ENCODE results near the gene SYT14.

Gene SYT14

GRCh38 chr1:210070531-210070930 lies 132.5 kb downstream of the SYT14 start:
- TF ChIP-seq, protein P1, sequence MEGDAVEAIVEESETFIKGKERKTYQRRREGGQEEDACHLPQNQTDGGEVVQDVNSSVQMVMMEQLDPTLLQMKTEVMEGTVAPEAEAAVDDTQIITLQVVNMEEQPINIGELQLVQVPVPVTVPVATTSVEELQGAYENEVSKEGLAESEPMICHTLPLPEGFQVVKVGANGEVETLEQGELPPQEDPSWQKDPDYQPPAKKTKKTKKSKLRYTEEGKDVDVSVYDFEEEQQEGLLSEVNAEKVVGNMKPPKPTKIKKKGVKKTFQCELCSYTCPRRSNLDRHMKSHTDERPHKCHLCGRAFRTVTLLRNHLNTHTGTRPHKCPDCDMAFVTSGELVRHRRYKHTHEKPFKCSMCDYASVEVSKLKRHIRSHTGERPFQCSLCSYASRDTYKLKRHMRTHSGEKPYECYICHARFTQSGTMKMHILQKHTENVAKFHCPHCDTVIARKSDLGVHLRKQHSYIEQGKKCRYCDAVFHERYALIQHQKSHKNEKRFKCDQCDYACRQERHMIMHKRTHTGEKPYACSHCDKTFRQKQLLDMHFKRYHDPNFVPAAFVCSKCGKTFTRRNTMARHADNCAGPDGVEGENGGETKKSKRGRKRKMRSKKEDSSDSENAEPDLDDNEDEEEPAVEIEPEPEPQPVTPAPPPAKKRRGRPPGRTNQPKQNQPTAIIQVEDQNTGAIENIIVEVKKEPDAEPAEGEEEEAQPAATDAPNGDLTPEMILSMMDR (IDR thresholded peaks at IDR 0.05; ENCODE audit: extremely low read depth, missing control alignments), result no peak
- no peak for DNase-seq (ENCODE audit: low spot score)

GRCh38 chr1:210072129-210072528 lies 134.1 kb downstream of the SYT14 start:
- DNase-seq (ENCODE audit: low spot score), result no peak
- TF ChIP-seq, protein P1 (IDR thresholded peaks at IDR 0.05; ENCODE audit: extremely low read depth, missing control alignments), result no peak

DNA sequence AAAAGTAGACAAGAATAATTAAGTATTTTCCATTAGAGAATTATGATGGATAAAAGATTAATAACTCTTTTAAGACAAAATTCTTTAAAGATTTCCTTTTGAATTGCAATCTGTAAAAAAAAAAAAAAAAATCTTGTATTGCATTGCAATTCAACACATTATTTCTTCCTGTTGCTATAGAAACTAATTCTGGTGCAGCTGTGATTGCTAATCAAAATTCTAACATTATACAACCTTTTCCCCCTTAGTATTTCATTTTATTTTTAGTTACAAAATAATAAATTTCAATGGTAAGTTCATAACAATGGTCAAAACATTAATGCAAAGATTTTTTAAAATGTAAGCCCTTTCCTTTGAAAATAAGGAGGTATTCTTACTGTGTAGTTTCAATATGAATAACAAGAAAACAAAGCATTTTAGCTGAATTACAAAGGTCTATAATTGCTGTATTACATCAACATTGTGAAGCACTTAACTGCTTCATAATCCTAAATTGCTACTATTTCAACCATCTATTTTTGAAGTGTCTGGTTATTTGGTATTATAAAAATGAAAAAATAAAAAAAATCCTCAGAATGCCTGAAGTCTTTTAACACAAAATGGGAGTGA lies 135.0 kb downstream of the SYT14 start:
- TF ChIP-seq, protein P1 (IDR thresholded peaks at IDR 0.05; ENCODE audit: extremely low read depth, missing control alignments), result no peak
- no peak for DNase-seq (ENCODE audit: low spot score)

DNA sequence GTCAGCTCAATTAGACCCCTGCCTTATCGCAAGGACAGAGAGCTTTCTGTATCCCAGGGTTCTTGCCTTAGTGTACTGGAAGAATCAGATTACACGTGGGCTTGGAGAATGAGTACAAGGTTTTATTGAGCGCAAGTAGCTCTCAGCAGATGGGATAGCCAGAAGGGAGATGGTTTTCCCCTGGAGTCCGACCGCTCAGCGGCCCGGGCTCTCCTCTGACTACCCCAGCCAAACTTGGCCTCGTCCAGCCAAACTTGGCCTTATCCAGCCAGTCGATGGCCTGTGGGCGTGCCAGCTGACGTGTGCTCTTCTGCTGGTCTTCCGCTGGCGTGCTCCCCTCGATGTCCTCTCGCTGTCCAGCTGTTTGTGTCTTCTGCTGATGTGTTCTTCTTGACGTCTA lies 136.9 kb downstream of the SYT14 start:
- TF ChIP-seq, protein P1 (IDR thresholded peaks at IDR 0.05; ENCODE audit: extremely low read depth, missing control alignments), result no peak

DNA sequence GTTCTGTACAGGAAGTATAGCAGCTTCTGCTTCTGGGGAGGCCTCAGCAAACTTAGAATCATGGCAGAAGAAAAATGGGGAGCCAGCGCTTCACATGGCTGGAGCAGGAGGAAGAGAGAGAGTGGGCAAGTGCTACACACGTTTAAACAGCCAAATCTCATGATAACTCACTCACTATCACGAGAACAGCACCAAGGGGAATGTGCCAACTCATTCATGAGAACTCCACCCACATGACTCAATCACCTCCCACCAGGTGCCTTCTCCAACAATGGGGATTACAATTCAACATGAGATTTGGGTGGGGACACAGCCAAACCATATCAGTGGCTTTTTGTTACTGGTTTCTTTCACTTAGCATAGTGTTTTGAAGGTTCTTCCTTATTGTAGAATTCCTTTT lies 138.6 kb downstream of the SYT14 start:
- TF ChIP-seq, protein P1 (IDR thresholded peaks at IDR 0.05; ENCODE audit: extremely low read depth, missing control alignments), result no peak
- no peak for DNase-seq (ENCODE audit: low spot score)

More for the DNA sequence above, 136.9 kb downstream of the SYT14 start:
- no peak for DNase-seq (ENCODE audit: low spot score)

DNA sequence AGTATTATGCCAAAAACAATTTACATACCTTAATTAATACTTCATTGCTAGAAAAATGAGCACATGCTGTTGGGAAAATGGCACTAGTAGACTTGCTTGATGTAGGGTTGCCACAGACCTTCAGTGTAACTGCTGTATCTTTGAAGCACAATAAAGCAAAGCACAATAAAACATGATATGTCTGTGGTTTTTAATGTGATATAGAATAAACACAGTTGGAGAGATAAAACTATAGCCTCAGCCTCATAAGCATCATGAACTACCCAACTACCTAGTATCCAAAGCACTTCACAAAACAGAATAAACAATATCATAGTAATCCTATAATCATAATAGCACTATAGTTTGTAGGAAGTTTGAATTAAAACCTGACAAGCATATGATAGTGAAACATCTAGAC lies 143.5 kb downstream of the SYT14 start:
- no peak for DNase-seq (ENCODE audit: low spot score)
- TF ChIP-seq, protein P1 (IDR thresholded peaks at IDR 0.05; ENCODE audit: extremely low read depth, missing control alignments), result no peak

- no peak for DNase-seq (ENCODE audit: low spot score)
Measured at GRCh38 chr1:210085359-210085758, 147.3 kb downstream of the SYT14 start.

More at GRCh38 chr1:210085359-210085758, 147.3 kb downstream of the SYT14 start:
- TF ChIP-seq, protein P1 (IDR thresholded peaks at IDR 0.05; ENCODE audit: extremely low read depth, missing control alignments), result no peak

Measured in GM20000 (cell line).